Fibroblast of pulmonary artery (primary cell): ENCODE data around the gene SORBS2.

Experiments used
- DNase-seq: peaks from one replicate; pipeline ENCODE4 v3.0.0-alpha.2; 2010; ENCODE audit warnings: low read depth
- H3K4me3 ChIP-seq: replicated peaks from 2 replicates; pipeline ENCODE4 v1.5.1; 2011; ENCODE audit warnings: low read depth, mild to moderate bottlenecking, control low read depth, low read length, moderate library complexity
- CTCF ChIP-seq: IDR thresholded peaks from 2 replicates; pipeline ENCODE4 v1.5.1; 2011; ENCODE audit warnings: mild to moderate bottlenecking, control low read depth, low read length, inconsistent platforms; ENCODE audit errors: missing control alignments

Gene SORBS2

GRCh38 chr4:185576962-185577950 lies 234.7 kb downstream of the SORBS2 start:
- no peak overlapping the region for H3K4me3 ChIP-seq
- no peak for TF ChIP-seq CTCF
- DNase-seq, result peak; percentile 31

- no peak for DNase-seq
- H3K4me3 ChIP-seq, result no peak overlapping the region
- TF ChIP-seq CTCF, result no peak
Measured at GRCh38 chr4:185576314-185576961, 235.6 kb downstream of the SORBS2 start.

GRCh38 chr4:185573651-185574199 lies 238.3 kb downstream of the SORBS2 start:
- H3K4me3 ChIP-seq, result peak overlapping the region; percentile 1
- DNase-seq, result peak; percentile 87

GRCh38 chr4:185570727-185571126 lies 241.3 kb downstream of the SORBS2 start:
- H3K4me3 ChIP-seq, result no peak overlapping the region
- no peak for DNase-seq
- no peak for TF ChIP-seq CTCF

More at GRCh38 chr4:185573651-185574199, 238.3 kb downstream of the SORBS2 start:
- no peak for TF ChIP-seq CTCF

GRCh38 chr4:185567381-185568376 lies 244.3 kb downstream of the SORBS2 start:
- no peak for TF ChIP-seq CTCF
- peak; percentile 98 for DNase-seq
- H3K4me3 ChIP-seq, result no peak overlapping the region

- H3K4me3 ChIP-seq, result no peak overlapping the region
- no peak for TF ChIP-seq CTCF
- DNase-seq, result peak; percentile 98
Measured at GRCh38 chr4:185566972-185567371, 245.0 kb downstream of the SORBS2 start.
